GM23248 (cell line): ENCODE data around the gene KIF26A.

Experiments used
- EZH2 ChIP-seq: fragments of 200-600 bp; sonication (generic); IDR thresholded peaks from 2 replicates; pipeline ENCODE4 v1.6.1; 2018; ENCODE audit warnings: antibody characterized with exemption, mild to moderate bottlenecking; ENCODE audit not compliant: insufficient read depth, poor library complexity, severe bottlenecking
- EZH2phosphoT487 ChIP-seq: fragments of 200-600 bp; sonication (generic); IDR thresholded peaks from 2 replicates; pipeline ENCODE4 v1.6.1; 2018; ENCODE audit warnings: antibody characterized with exemption, moderate library complexity, mild to moderate bottlenecking, low read depth; ENCODE audit not compliant: insufficient read depth

DNA sequence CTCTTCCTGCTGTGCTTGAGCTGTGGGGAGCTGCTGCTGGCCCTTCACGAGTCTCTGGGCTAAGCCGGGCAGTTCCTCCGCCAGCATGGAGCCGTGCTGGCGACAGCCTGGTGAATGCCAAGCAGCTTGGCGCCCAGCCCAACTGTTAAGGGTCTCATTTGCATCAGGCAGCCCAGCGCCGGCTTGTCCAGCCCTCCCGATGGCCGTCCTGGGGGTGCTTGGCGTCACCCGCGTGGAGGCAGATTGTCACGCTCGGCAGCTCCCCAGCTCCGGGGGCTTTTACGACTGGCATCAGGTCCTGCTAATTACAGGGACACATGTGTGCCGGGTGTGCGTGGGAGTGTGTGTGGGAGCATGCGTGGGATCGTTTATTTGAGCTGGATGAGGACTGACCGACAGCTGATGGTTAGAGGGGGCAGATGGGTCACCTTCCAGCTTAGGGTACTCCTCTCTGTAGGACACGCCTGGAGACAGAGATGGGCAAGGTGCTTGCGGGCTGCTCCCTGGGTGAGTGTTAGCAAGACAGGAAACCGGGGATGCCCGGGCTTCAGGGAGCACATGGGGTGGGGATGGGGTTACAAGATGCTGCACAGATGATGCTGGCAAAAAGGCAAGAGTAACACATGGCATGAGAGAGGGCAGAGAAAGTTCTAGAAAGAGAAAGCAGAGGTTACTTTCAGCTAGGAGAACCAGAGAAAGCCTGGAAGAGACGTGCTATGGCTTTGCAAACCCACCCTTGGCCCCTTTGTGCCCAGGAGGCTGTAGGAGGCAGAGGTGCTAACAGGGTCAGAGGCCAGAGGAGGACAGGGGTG, 64.1 kb downstream of the KIF26A start:
- TF ChIP-seq EZH2, result no peak
- TF ChIP-seq EZH2phosphoT487, result no peak
